Fibroblast of lung (primary cell): ENCODE results near the gene GLIS1. TPM values are rescaled to one million over a fixed set of nuclear protein-coding genes. Genes with fewer than 3 reads are reported as not detected.
A peak's percentile ranks its signal among the peaks of the same experiment; 100 is the strongest.

Experiments
- DNase-seq, 2 donors: peaks; one replicate each; pipeline versions ENCODE4 v3.0.0 to v3.0.0-alpha.2; 2010; ENCODE audit warnings: low read depth in 2 of 2
- H2AFZ ChIP-seq: 2 replicates; pipeline ENCODE4 v1.5.1; 2012; ENCODE audit warnings: low read length, control low read depth, inconsistent platforms
- H3K27ac ChIP-seq: 2 replicates; pipeline ENCODE4 v1.5.1; 2011; ENCODE audit warnings: low read length, control low read depth; ENCODE audit not compliant: insufficient read depth
- H3K27me3 ChIP-seq: 2 replicates; pipeline ENCODE4 v1.5.1; 2011; ENCODE audit warnings: mild to moderate bottlenecking, low read length; ENCODE audit not compliant: control insufficient read depth, insufficient read depth
- H3K36me3 ChIP-seq: 2 replicates; pipeline ENCODE4 v1.5.1; 2011; ENCODE audit warnings: low read length; ENCODE audit not compliant: control insufficient read depth, insufficient read depth
- H3K4me1 ChIP-seq: 2 replicates; pipeline ENCODE4 v1.5.1; 2011; ENCODE audit warnings: low read length; ENCODE audit not compliant: control insufficient read depth, insufficient read depth; ENCODE audit errors: extremely low read depth
- H3K4me2 ChIP-seq: 2 replicates; pipeline ENCODE4 v1.5.1; 2011; ENCODE audit warnings: low read length, control low read depth; ENCODE audit not compliant: insufficient read depth; ENCODE audit errors: extremely low read depth
- H3K4me3 ChIP-seq, 4 experiments: fragments of 200-600 bp in 1 of 4; sonication (generic) in 1 of 4; replicated peaks in 1 of 4; 2 replicates each; pipeline ENCODE4 v1.5.1; 2011 to 2016; ENCODE audit warnings: low read length in 4 of 4, low read depth in 3 of 4, mild to moderate bottlenecking in 3 of 4, control low read depth in 2 of 4, inconsistent platforms in 1 of 4, mixed read lengths in 1 of 4; ENCODE audit not compliant: insufficient read depth in 1 of 4; ENCODE audit errors: control extremely low read depth in 1 of 4
- H3K79me2 ChIP-seq: 2 replicates; pipeline ENCODE4 v1.5.1; 2012; ENCODE audit warnings: mild to moderate bottlenecking, low read length, inconsistent platforms; ENCODE audit not compliant: control insufficient read depth, insufficient read depth
- H3K9ac ChIP-seq: 2 replicates; pipeline ENCODE4 v1.5.1; 2011; ENCODE audit warnings: mild to moderate bottlenecking, low read length, control low read depth; ENCODE audit not compliant: insufficient read depth
- H3K9me3 ChIP-seq: 2 replicates; pipeline ENCODE4 v1.5.1; 2012; ENCODE audit warnings: low read depth, low read length; ENCODE audit not compliant: control insufficient read depth, insufficient read depth
- H4K20me1 ChIP-seq: 2 replicates; pipeline ENCODE4 v1.5.1; 2011; ENCODE audit warnings: low read length; ENCODE audit not compliant: control insufficient read depth, insufficient read depth; ENCODE audit errors: extremely low read depth
- CTCF ChIP-seq, 2 donors: IDR thresholded peaks in 1 of 2; conservative IDR thresholded peaks in 1 of 2; 1 replicate in 1 of 2; 2 replicates in 1 of 2; pipeline ENCODE4 v1.5.1; 2011 to 2012; ENCODE audit warnings: low read length in 2 of 2, control low read depth in 1 of 2, inconsistent platforms in 1 of 2, low read depth in 1 of 2, mild to moderate bottlenecking in 1 of 2
- EZH2 ChIP-seq: IDR thresholded peaks from 2 replicates; pipeline ENCODE4 v1.5.1; 2012; ENCODE audit warnings: low read length, control low read depth, mild to moderate bottlenecking; ENCODE audit errors: missing control alignments
- polyA plus RNA-seq, 2 donors: library from polyadenylated mRNA; depleted of rRNA in 1 of 2; stranded (reverse) in 1 of 2; unstranded in 1 of 2; fragments of >200 nt; gene quantifications; 2 replicates each; pipeline ENCODE4 v1.2.1, GENCODE V29; 2011 to 2012; ENCODE audit warnings: missing spikeins in 1 of 2
- total RNA-seq: library from RNA; depleted of rRNA; stranded (reverse); fragments of >200 nt; gene quantifications from 2 replicates; pipeline ENCODE4 v1.2.1, GENCODE V29; 2014

Gene GLIS1
- total and polyA plus RNA-seq, 2 donors (not counting 1 experiment from before 2014, with no cell fraction given): under 0.01 to 0.05 TPM

GRCh38 chr1:53686965-53687267 lies 52.0 kb downstream of the GLIS1 start:
- no peak overlapping the region for H3K9ac ChIP-seq
- H3K27ac ChIP-seq: no peak overlapping the region
- no peaks in the 10 kb centered on the region for H3K9me3 ChIP-seq
- no peaks in the 10 kb centered on the region for H3K79me2 ChIP-seq
- H3K27me3 ChIP-seq: peaks cover 16% of the 10 kb centered on the region
- TF ChIP-seq CTCF (conservative IDR thresholded peaks at IDR 0.05 in 1 of 2, IDR thresholded peaks at IDR 0.05 in 1 of 2; ENCODE audit: low read depth in 1 of 2, low read length in 2 of 2): no peak
- no peak for TF ChIP-seq EZH2
- H3K4me2 ChIP-seq: no peak overlapping the region
- no peak for DNase-seq
- no peak overlapping the region for H3K4me3 ChIP-seq
- no peaks in the 10 kb centered on the region for H4K20me1 ChIP-seq
- no peaks in the 10 kb centered on the region for H3K4me1 ChIP-seq
- H2AFZ ChIP-seq: no peak overlapping the region
- H3K36me3 ChIP-seq: no peaks in the 10 kb centered on the region

- DNase-seq: peak; percentile 13 to 58
- Histone ChIP-seq H3K27ac (no peak overlapping the region), H4K20me1 (no peaks in the 10 kb centered on the region), H3K27me3 (peaks cover 18% of the 10 kb centered on the region), H2AFZ (no peak overlapping the region), H3K4me1 (no peaks in the 10 kb centered on the region), H3K4me3 (no peak overlapping the region), H3K4me2 (no peak overlapping the region), H3K9me3 (no peaks in the 10 kb centered on the region), H3K36me3 (no peaks in the 10 kb centered on the region), H3K9ac (no peak overlapping the region), H3K79me2 (no peaks in the 10 kb centered on the region)
- TF ChIP-seq CTCF (conservative IDR thresholded peaks at IDR 0.05 in 1 of 2, IDR thresholded peaks at IDR 0.05 in 1 of 2; ENCODE audit: low read depth in 1 of 2, low read length in 2 of 2): no peak
- TF ChIP-seq EZH2: no peak
Measured at GRCh38 chr1:53686091-53686964, 52.6 kb downstream of the GLIS1 start.

- Histone ChIP-seq H3K4me1 (no peaks in the 10 kb centered on the region), H3K36me3 (no peaks in the 10 kb centered on the region), H2AFZ (no peak overlapping the region), H3K4me2 (peak overlapping the region; percentile 34), H3K27me3 (peaks cover 20% of the 10 kb centered on the region), H3K27ac (no peak overlapping the region), H3K79me2 (no peaks in the 10 kb centered on the region), H3K9ac (no peak overlapping the region), H4K20me1 (no peaks in the 10 kb centered on the region), H3K4me3 (no peak overlapping the region), H3K9me3 (no peaks in the 10 kb centered on the region)
- TF ChIP-seq CTCF (conservative IDR thresholded peaks at IDR 0.05 in 1 of 2, IDR thresholded peaks at IDR 0.05 in 1 of 2; ENCODE audit: low read depth in 1 of 2, low read length in 2 of 2): no peak
- TF ChIP-seq EZH2: no peak
- DNase-seq: peak; percentile 22 to 68
Measured at GRCh38 chr1:53685272-53686051, 53.5 kb downstream of the GLIS1 start.
